ENCODE data around the gene SMAD6. TPM values are rescaled to one million over a fixed set of nuclear protein-coding genes. Genes with fewer than 3 reads are reported as not detected.

SMAD6 gene
- polyA plus RNA-seq, 1 of the 3 experiments (the other 2 are of a cell fraction): 4.5 TPM

DNA sequence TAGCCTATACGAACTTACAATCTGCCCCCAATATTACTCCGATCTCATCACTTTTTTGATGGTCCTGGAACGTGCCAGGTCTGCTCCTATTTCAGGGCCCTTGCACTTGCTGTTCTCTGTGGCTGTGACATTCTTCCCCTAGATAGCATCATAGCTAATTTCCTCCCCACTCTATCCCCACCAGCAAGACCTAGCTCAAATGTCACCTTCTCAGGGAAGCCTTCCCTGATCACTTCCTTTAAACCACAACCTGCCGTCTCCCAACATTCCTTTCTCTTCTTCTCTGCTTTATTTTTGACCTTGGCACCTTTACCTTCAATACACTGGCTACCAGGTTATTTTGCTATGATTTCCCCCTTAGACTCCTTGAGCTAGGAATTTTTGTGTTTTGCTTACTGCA is 5.3 kb upstream of the SMAD6 start:
- Histone ChIP-seq H3F3A (replicated peaks; ENCODE audit: insufficient read depth) (peaks cover 8% of the 10 kb centered on the region), H3K4me2 (no peak overlapping the region), H3K9me3 (no peaks in the 10 kb centered on the region), H3K4me1 (ENCODE audit: control insufficient read depth in 1 of 2, insufficient read depth in 2 of 2, low read depth in 1 of 2, low read length in 1 of 2) (peaks cover 8 to 12% of the 10 kb centered on the region in 2 experiments; a peak in 2 of 4 replicates), H4K20me1 (ENCODE audit: insufficient read depth) (no peaks in the 10 kb centered on the region), H3K27me3 (ENCODE audit: insufficient read depth) (no peaks in the 10 kb centered on the region), H3K27ac (ENCODE audit: low read depth in 2 of 2, low read length in 1 of 2) (no peak overlapping the region), H3K9me2 (no peaks in the 10 kb centered on the region), H3K9ac (no peak overlapping the region), H3K4me3 (ENCODE audit: low read depth in 2 of 2, low read length in 1 of 2) (no peak overlapping the region), H2AFZ (ENCODE audit: low read depth) (no peak overlapping the region), H3K36me3 (replicated peaks in 1 of 2; ENCODE audit: control insufficient read depth in 1 of 2, insufficient read depth in 2 of 2, low read length in 1 of 2) (no peaks in the 10 kb centered on the region), H3K79me2 (ENCODE audit: insufficient read depth) (no peaks in the 10 kb centered on the region)
- ChIA-PET POLR2A (no interaction called here), CTCF (interaction anchor here (0.9 to 12.9 kb wide), 8 partner anchors 9 to 93 kb away, joined by 3 to 172 read pairs (median 17); no protein-coding TSS in a partner anchor)
- TF ChIP-seq, protein P1, sequence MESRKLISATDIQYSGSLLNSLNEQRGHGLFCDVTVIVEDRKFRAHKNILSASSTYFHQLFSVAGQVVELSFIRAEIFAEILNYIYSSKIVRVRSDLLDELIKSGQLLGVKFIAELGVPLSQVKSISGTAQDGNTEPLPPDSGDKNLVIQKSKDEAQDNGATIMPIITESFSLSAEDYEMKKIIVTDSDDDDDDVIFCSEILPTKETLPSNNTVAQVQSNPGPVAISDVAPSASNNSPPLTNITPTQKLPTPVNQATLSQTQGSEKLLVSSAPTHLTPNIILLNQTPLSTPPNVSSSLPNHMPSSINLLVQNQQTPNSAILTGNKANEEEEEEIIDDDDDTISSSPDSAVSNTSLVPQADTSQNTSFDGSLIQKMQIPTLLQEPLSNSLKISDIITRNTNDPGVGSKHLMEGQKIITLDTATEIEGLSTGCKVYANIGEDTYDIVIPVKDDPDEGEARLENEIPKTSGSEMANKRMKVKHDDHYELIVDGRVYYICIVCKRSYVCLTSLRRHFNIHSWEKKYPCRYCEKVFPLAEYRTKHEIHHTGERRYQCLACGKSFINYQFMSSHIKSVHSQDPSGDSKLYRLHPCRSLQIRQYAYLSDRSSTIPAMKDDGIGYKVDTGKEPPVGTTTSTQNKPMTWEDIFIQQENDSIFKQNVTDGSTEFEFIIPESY (IDR thresholded peaks at IDR 0.05; ENCODE audit: borderline replicate concordance, low read depth): no peak
- TF ChIP-seq, protein P2, sequence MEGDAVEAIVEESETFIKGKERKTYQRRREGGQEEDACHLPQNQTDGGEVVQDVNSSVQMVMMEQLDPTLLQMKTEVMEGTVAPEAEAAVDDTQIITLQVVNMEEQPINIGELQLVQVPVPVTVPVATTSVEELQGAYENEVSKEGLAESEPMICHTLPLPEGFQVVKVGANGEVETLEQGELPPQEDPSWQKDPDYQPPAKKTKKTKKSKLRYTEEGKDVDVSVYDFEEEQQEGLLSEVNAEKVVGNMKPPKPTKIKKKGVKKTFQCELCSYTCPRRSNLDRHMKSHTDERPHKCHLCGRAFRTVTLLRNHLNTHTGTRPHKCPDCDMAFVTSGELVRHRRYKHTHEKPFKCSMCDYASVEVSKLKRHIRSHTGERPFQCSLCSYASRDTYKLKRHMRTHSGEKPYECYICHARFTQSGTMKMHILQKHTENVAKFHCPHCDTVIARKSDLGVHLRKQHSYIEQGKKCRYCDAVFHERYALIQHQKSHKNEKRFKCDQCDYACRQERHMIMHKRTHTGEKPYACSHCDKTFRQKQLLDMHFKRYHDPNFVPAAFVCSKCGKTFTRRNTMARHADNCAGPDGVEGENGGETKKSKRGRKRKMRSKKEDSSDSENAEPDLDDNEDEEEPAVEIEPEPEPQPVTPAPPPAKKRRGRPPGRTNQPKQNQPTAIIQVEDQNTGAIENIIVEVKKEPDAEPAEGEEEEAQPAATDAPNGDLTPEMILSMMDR (IDR thresholded peaks at IDR 0.05): no peak
- TF ChIP-seq SIN3A (IDR thresholded peaks at IDR 0.05; ENCODE audit: borderline replicate concordance, low read depth, low read length) (no peak), NFIC (IDR thresholded peaks at IDR 0.05; ENCODE audit: borderline replicate concordance) (no peak), RFX5 (IDR thresholded peaks at IDR 0.05; ENCODE audit: low read length) (no peak), SMC3 (IDR thresholded peaks at IDR 0.05; ENCODE audit: low read depth, low read length) (no peak), GATA2 (CRISPR knock-in tag; IDR thresholded peaks at IDR 0.05) (no peak), RXRA (IDR thresholded peaks at IDR 0.05; ENCODE audit: borderline replicate concordance, low read depth) (no peak), YY1 (IDR thresholded peaks at IDR 0.05; ENCODE audit: low read depth) (no peak), GABPA (IDR thresholded peaks at IDR 0.05; ENCODE audit: low read depth) (no peak), TEAD4 (IDR thresholded peaks at IDR 0.05; ENCODE audit: borderline replicate concordance, insufficient read depth) (no peak), RCOR1 (IDR thresholded peaks at IDR 0.05; ENCODE audit: low read length) (no peak), TAF1 (IDR thresholded peaks at IDR 0.05; ENCODE audit: borderline replicate concordance, low read depth, low read length) (no peak), FOXM1 (IDR thresholded peaks at IDR 0.05; ENCODE audit: low read depth) (no peak)
- TF ChIP-seq, protein P3, sequence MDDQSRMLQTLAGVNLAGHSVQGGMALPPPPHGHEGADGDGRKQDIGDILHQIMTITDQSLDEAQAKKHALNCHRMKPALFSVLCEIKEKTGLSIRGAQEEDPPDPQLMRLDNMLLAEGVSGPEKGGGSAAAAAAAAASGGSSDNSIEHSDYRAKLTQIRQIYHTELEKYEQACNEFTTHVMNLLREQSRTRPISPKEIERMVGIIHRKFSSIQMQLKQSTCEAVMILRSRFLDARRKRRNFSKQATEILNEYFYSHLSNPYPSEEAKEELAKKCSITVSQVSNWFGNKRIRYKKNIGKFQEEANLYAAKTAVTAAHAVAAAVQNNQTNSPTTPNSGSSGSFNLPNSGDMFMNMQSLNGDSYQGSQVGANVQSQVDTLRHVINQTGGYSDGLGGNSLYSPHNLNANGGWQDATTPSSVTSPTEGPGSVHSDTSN (IDR thresholded peaks at IDR 0.05): no peak
- TF ChIP-seq, protein P4, sequence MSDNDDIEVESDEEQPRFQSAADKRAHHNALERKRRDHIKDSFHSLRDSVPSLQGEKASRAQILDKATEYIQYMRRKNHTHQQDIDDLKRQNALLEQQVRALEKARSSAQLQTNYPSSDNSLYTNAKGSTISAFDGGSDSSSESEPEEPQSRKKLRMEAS (IDR thresholded peaks at IDR 0.05; ENCODE audit: low read depth): no peak
- TF ChIP-seq, protein P5, sequence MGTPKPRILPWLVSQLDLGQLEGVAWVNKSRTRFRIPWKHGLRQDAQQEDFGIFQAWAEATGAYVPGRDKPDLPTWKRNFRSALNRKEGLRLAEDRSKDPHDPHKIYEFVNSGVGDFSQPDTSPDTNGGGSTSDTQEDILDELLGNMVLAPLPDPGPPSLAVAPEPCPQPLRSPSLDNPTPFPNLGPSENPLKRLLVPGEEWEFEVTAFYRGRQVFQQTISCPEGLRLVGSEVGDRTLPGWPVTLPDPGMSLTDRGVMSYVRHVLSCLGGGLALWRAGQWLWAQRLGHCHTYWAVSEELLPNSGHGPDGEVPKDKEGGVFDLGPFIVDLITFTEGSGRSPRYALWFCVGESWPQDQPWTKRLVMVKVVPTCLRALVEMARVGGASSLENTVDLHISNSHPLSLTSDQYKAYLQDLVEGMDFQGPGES (IDR thresholded peaks at IDR 0.05; ENCODE audit: low read depth, low read length): no peak
- WGBS (ENCODE audit: low lambda C conversion rate): 94% methylated on average over 4 of the region's 4 CpGs
- no peak for DNase-seq

Measured in SK-N-SH (cell line).